Esophagus (tissue), 2 donors: ENCODE measurements around the gene DNASE1L2. TPM values are rescaled to one million over a fixed set of nuclear protein-coding genes. Genes with fewer than 3 reads are reported as not detected.
A peak's percentile ranks its signal among the peaks of the same experiment; 100 is the strongest.
"Not testable (repeated sequence)": the region's sequence is repeated elsewhere in the genome, so short reads cannot be mapped to it uniquely, and the experiment has no call there.

Experiments
- H3K27ac ChIP-seq, 2 donors: one replicate each; pipeline ENCODE4 v1.5.1; 2013; ENCODE audit warnings: low read depth in 2 of 2, mild to moderate bottlenecking in 2 of 2, inconsistent platforms in 1 of 2, low read length in 1 of 2, moderate library complexity in 1 of 2
- H3K27me3 ChIP-seq, 2 donors: one replicate each; pipeline ENCODE4 v1.6.1; 2013; ENCODE audit warnings: low read length in 2 of 2, control low read depth in 1 of 2, mild to moderate bottlenecking in 1 of 2; ENCODE audit not compliant: insufficient read depth in 2 of 2, control insufficient read depth in 1 of 2
- H3K36me3 ChIP-seq, 2 donors: one replicate each; pipeline ENCODE4 v1.6.1; 2013; ENCODE audit warnings: low read length in 1 of 2; ENCODE audit not compliant: control insufficient read depth in 2 of 2, insufficient read depth in 2 of 2
- H3K4me1 ChIP-seq, 2 donors: one replicate each; pipeline ENCODE4 v1.6.1; 2013; ENCODE audit warnings: low read length in 1 of 2; ENCODE audit not compliant: control insufficient read depth in 2 of 2, insufficient read depth in 2 of 2
- H3K4me3 ChIP-seq, 2 donors: one replicate each; pipeline ENCODE4 v1.5.1; 2013; ENCODE audit warnings: low read length in 2 of 2, mild to moderate bottlenecking in 2 of 2, low read depth in 1 of 2, moderate library complexity in 1 of 2
- H3K9me3 ChIP-seq, 2 donors: one replicate each; pipeline ENCODE4 v1.6.1; 2013; ENCODE audit warnings: mild to moderate bottlenecking in 2 of 2, low read depth in 1 of 2, low read length in 1 of 2, moderate library complexity in 1 of 2; ENCODE audit not compliant: control insufficient read depth in 2 of 2, insufficient read depth in 1 of 2
- WGBS, 2 donors: extraction: QIAGEN DNeasy Blood & Tissue Kit; methylation state at CpG; one replicate each; pipeline ENCODE4 v1.1.7; 2013; 5-methylcytosine and 5-hydroxymethylcytosine counted together
- polyA plus RNA-seq, 2 donors: library from polyadenylated mRNA; stranded (reverse); fragments of 200-250 nt; gene quantifications; one replicate each; pipeline ENCODE4 v1.2.3, GENCODE V29; 2013
- donor health status: healthy with polysubstance abuse.
- donor health status: Bipolar disorder and iron deficiency.

Gene DNASE1L2
- polyA plus RNA-seq, 2 donors, result 0.41 to 1.3 TPM

DNA sequence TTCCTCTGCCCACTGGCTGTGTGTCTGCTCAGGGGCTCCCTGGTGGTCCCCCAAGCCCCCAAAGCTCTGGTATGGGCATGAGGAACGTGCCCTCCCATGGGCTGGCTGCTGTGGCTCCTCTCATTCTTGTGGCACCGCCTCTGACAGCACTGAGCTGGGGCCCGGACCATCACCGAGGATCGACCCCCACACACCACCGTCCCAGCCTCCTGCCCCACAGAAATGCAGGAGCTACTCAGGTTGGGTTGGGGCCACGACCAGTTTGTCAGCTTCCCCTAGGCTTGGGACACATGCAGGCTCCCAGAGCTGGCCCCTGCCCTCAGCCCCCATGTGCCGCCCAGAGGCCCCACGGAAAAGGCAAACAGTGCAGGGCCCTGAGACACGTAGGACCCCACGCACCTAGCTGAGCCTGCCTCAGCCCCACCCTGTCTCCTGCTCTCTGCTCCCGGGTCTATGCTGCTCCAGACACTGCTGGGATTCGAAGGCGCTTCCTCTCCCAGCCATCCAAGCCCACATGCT, 36.6 kb upstream of the DNASE1L2 start:
- Histone ChIP-seq H3K27ac (no peak overlapping the region), H3K27me3 (peaks cover 0 to 6% of the 10 kb centered on the region in 2 donors), H3K4me3 (no peak overlapping the region), H3K4me1 (peaks cover 2 to 8% of the 10 kb centered on the region in 2 donors), H3K36me3 (no peaks in the 10 kb centered on the region), H3K9me3 (peaks cover 0 to 2% of the 10 kb centered on the region in 2 donors)
- WGBS, 2 donors, result 73 to 76% methylated on average over 14 of the region's 14 CpGs

- H3K27ac ChIP-seq, result no peak overlapping the region
- no peak overlapping the region for H3K4me3 ChIP-seq
Measured at GRCh38 chr16:2200313-2200712, 35.9 kb upstream of the DNASE1L2 start.

DNA sequence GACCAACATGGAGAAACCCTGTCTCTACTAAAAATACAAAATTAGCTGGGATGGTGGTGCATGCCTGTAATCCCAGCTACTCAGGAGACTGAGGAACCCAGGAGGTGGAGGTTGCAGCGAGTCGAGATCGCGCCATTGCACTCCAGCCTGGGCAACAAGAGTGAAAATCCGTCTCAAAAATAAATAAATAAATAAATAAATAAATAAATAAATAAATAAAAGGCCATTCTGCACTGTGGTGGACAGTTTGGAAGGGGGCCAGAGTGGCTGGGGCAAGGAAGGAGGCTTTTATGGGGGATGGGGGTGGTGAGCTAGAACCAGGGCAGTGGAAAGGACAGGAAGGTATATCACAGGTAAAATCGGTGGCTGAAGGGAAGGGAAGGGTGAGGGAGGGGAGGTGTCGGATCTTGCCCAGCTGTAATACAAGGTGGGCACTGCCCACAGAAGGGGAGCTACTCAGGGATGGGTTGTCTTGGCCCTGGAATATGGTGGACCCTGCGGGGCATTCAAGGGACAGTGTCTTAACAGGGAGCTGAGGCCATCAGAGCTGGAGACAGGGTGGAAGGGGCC, 33.0 kb upstream of the DNASE1L2 start:
- H3K4me3 ChIP-seq, H3K9me3 ChIP-seq, H3K27ac ChIP-seq, H3K27me3 ChIP-seq, H3K36me3 ChIP-seq: not testable (repeated sequence)
- peaks cover 7 to 11% of the 10 kb centered on the region in 2 donors for H3K4me1 ChIP-seq
- WGBS, 2 donors, result 95% methylated on average over 8 of the region's 8 CpGs

More at GRCh38 chr16:2200313-2200712, 35.9 kb upstream of the DNASE1L2 start:
- Histone ChIP-seq H3K9me3 (no peaks in the 10 kb centered on the region), H3K36me3 (no peaks in the 10 kb centered on the region), H3K27me3 (peaks cover 0 to 6% of the 10 kb centered on the region in 2 donors), H3K4me1 (peaks cover 2 to 8% of the 10 kb centered on the region in 2 donors)
- 84 to 92% methylated on average over 6 of the region's 6 CpGs for WGBS, 2 donors

- Histone ChIP-seq H3K4me3 (peak overlapping the region; percentile 68 to 97), H3K27me3 (no peaks in the 10 kb centered on the region)
- 82 to 88% methylated on average over 13 of the region's 13 CpGs for WGBS, 2 donors
Measured at GRCh38 chr16:2204416-2205103, 31.7 kb upstream of the DNASE1L2 start.

GRCh38 chr16:2205104-2205966, 30.9 kb upstream of the DNASE1L2 start, which contains the start of gene MLST8:
MLST8 (plus strand) TSS chr16:2205454; CDS start chr16:2206086, 632 bp downstream.
- Histone ChIP-seq H3K9me3 (no peaks in the 10 kb centered on the region), H3K27me3 (no peaks in the 10 kb centered on the region), H3K4me3 (peak within 1 kb of the TSS; percentile 68 to 97), H3K4me1 (peaks cover 7 to 11% of the 10 kb centered on the region in 2 donors), H3K27ac (peak within 1 kb of the TSS; percentile 98 to 99), H3K36me3 (peaks cover 0 to 24% of the 10 kb centered on the region in 2 donors)
- WGBS, 2 donors, result 0% methylated on average over 84 to 93 of the region's 93 CpGs

More at GRCh38 chr16:2204416-2205103, 31.7 kb upstream of the DNASE1L2 start:
- Histone ChIP-seq H3K27ac (peak overlapping the region; percentile 84 to 98), H3K9me3 (no peaks in the 10 kb centered on the region), H3K36me3 (peaks cover 0 to 19% of the 10 kb centered on the region in 2 donors), H3K4me1 (peaks cover 7 to 11% of the 10 kb centered on the region in 2 donors)

GRCh38 chr16:2205967-2206313, 30.3 kb upstream of the DNASE1L2 start:
- peak overlapping the region; percentile 68 to 97 for H3K4me3 ChIP-seq

GRCh38 chr16:2206420-2206779, 29.8 kb upstream of the DNASE1L2 start:
- Histone ChIP-seq H3K4me1 (peaks cover 7 to 11% of the 10 kb centered on the region in 2 donors), H3K27me3 (no peaks in the 10 kb centered on the region), H3K36me3 (peaks cover 0 to 24% of the 10 kb centered on the region in 2 donors), H3K27ac (no peak overlapping the region), H3K4me3 (peak overlapping the region; percentile 68 to 97), H3K9me3 (no peaks in the 10 kb centered on the region)
- 76 to 80% methylated on average over 18 of the region's 18 CpGs for WGBS, 2 donors

More at GRCh38 chr16:2205967-2206313, 30.3 kb upstream of the DNASE1L2 start:
- peak overlapping the region in 1 of 2 donors; percentile 98 for H3K27ac ChIP-seq
- WGBS, 2 donors, result 5 to 8% methylated on average over 13 to 16 of the region's 16 CpGs
- no peaks in the 10 kb centered on the region for H3K9me3 ChIP-seq
- H3K4me1 ChIP-seq, result peaks cover 7 to 11% of the 10 kb centered on the region in 2 donors
- peaks cover 0 to 24% of the 10 kb centered on the region in 2 donors for H3K36me3 ChIP-seq
- H3K27me3 ChIP-seq, result no peaks in the 10 kb centered on the region

GRCh38 chr16:2206780-2207433, 29.3 kb upstream of the DNASE1L2 start:
- WGBS, 2 donors, result 90 to 92% methylated on average over 23 of the region's 23 CpGs
- no peak overlapping the region for H3K27ac ChIP-seq

GRCh38 chr16:2207872-2208271, 28.4 kb upstream of the DNASE1L2 start:
- Histone ChIP-seq H3K36me3 (peaks cover 0 to 27% of the 10 kb centered on the region in 2 donors), H3K4me1 (peaks cover 7 to 22% of the 10 kb centered on the region in 2 donors)
- WGBS, 2 donors, result 89 to 93% methylated on average over 9 of the region's 9 CpGs

More at GRCh38 chr16:2206780-2207433, 29.3 kb upstream of the DNASE1L2 start:
- Histone ChIP-seq H3K4me3 (no peak overlapping the region), H3K4me1 (peaks cover 7 to 12% of the 10 kb centered on the region in 2 donors), H3K9me3 (no peaks in the 10 kb centered on the region), H3K27me3 (no peaks in the 10 kb centered on the region), H3K36me3 (peaks cover 0 to 26% of the 10 kb centered on the region in 2 donors)

More at GRCh38 chr16:2207872-2208271, 28.4 kb upstream of the DNASE1L2 start:
- H3K27ac ChIP-seq, result no peak overlapping the region
- H3K4me3 ChIP-seq, result no peak overlapping the region
- no peaks in the 10 kb centered on the region for H3K27me3 ChIP-seq
- H3K9me3 ChIP-seq, result no peaks in the 10 kb centered on the region
